PC-3 (cell line): ENCODE measurements around the gene ZNF275.

ENCODE experiments used
- CTCF ChIP-seq: fragments of 300-600 bp; sonication (generic); conservative IDR thresholded peaks from 2 replicates; pipeline ENCODE4 v1.5.1; 2017; ENCODE audit warnings: antibody characterized with exemption, low read depth, mild to moderate bottlenecking, low read length
- EZH2 ChIP-seq: fragments of 300-600 bp; sonication (generic); IDR thresholded peaks from one replicate; pipeline ENCODE4 v1.6.1; 2017; ENCODE audit warnings: antibody characterized with exemption, mild to moderate bottlenecking, low read length; ENCODE audit not compliant: unreplicated experiment
- EZH2phosphoT487 ChIP-seq: fragments of 300-600 bp; sonication (generic); IDR thresholded peaks from 2 replicates; pipeline ENCODE4 v1.6.1; 2018; ENCODE audit warnings: mild to moderate bottlenecking, antibody characterized with exemption, low read length, borderline replicate concordance

DNA sequence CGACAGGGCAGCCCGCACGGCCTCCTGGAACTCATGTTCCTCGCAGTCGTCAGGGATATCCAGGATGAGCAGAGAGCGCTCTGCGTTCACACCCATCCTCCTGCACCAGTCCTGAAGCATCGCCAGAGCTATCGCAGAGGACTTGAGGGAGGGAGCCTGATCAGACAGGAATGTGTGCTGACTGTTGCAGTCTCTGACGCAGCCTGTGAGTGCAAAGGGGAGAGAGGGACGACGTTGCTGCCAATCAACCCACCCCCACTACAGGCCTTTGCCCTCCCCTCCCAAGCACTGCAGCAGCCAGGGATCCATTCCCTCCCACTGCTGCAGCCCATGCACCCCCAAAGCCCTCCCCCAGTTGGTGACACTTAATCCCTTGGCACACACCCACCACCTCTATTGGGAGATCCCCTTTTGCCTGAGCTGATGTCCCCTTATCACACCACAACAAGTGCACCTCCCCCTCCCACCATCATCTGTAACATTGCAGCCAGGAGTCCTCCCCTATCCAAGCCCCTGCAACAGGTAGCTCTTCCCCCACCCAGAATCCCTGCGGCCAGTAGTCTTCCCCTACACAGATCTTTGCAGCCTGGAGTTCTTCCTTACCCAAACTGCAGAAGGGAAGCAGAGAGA, 13.3 kb upstream of the ZNF275 start:
- no peak for TF ChIP-seq CTCF
- TF ChIP-seq EZH2 = no peak
- no peak for TF ChIP-seq EZH2phosphoT487
